ENCODE data around the gene TTLL8. TPM values are rescaled to one million over a fixed set of nuclear protein-coding genes. Genes with fewer than 3 reads are reported as not detected.

The TTLL8 gene
- total RNA-seq, 1 experiment from 2014 or later = not detected

- no peak overlapping the region for H2BK5ac ChIP-seq (ENCODE audit: insufficient read length, low read length)
- Mint-ChIP-seq H3K4me1 (peaks cover 11 to 18% of the 10 kb centered on the region in 2 experiments; a peak in 3 of 4 replicates), H3K27ac (no peak overlapping the region), H3K4me3 (peak overlapping the region; percentile 33 to 60; a peak in 4 of 5 replicates), H3K27me3 (ENCODE audit: low read depth) (peaks cover 32% of the 10 kb centered on the region), H3K9me3 (no peaks in the 10 kb centered on the region; a peak in 2 of 5 replicates), H3K36me3 (ENCODE audit: insufficient read depth in 1 of 3, low read depth in 3 of 3) (no peaks in the 10 kb centered on the region; a peak in 1 of 7 replicates)
- no peak overlapping the region for H3K14ac ChIP-seq (ENCODE audit: insufficient read depth, low read length)
- H3K27ac ChIP-seq (ENCODE audit: insufficient read length, low read depth, low read length) = no peak overlapping the region
- H2AFZ ChIP-seq (ENCODE audit: low read length) = no peak overlapping the region
- H3K4ac ChIP-seq (ENCODE audit: low read depth, low read length) = no peak overlapping the region
- H3K9me3 ChIP-seq (ENCODE audit: control insufficient read depth, low read depth, low read length) = no peaks in the 10 kb centered on the region
- H3K4me1 ChIP-seq (ENCODE audit: insufficient read depth, low read length) = no peaks in the 10 kb centered on the region
- H3K4me2 ChIP-seq (ENCODE audit: insufficient read depth, insufficient read length, low read length) = peak overlapping the region; percentile 42
- H4K5ac ChIP-seq (ENCODE audit: insufficient read length, low read depth, low read length) = no peak overlapping the region
- no peak overlapping the region for H4K8ac ChIP-seq (replicated peaks; ENCODE audit: insufficient read length, low read depth, low read length)
- no peaks in the 10 kb centered on the region for H3K79me1 ChIP-seq (ENCODE audit: insufficient read depth, low read depth, low read length, poor library complexity, severe bottlenecking)
- no peak overlapping the region for H4K91ac ChIP-seq (ENCODE audit: insufficient read length, low read depth, low read length)
- H2BK15ac ChIP-seq (ENCODE audit: low read depth, low read length) = no peak overlapping the region; the same call in 1 of the 2 replicates
- H3K23me2 ChIP-seq (ENCODE audit: insufficient read length, low read depth, low read length, poor library complexity, severe bottlenecking) = peaks cover 4% of the 10 kb centered on the region
- no peak for DNase-seq
- H2BK120ac ChIP-seq (ENCODE audit: low read depth, low read length, poor library complexity, severe bottlenecking) = no peak overlapping the region
- no peak overlapping the region for H2BK12ac ChIP-seq (ENCODE audit: insufficient read length, low read depth, low read length)
- no peak overlapping the region for H2AK5ac ChIP-seq (ENCODE audit: insufficient read length, low read length)
- WGBS (ENCODE audit: extremely low coverage, insufficient read length, low lambda C conversion rate) = no CpG with 5 or more reads among the region's 41 CpGs
- no peak overlapping the region for H3T11ph ChIP-seq (ENCODE audit: low read length)
- H2BK20ac ChIP-seq (ENCODE audit: low read depth, low read length, poor library complexity, severe bottlenecking) = no peak overlapping the region
- no peaks in the 10 kb centered on the region for H4K20me1 ChIP-seq (ENCODE audit: control insufficient read depth, insufficient read depth, insufficient read length)
- no peak overlapping the region for H3K9ac ChIP-seq (ENCODE audit: extremely low read depth, insufficient read length, low read length)
- no peak for TF ChIP-seq CTCF (conservative IDR thresholded peaks at IDR 0.05)
- no peak overlapping the region for H3K23ac ChIP-seq (ENCODE audit: insufficient read length, low read depth, low read length)
- H3K18ac ChIP-seq (ENCODE audit: insufficient read length, low read depth, low read length) = no peak overlapping the region
- no peaks in the 10 kb centered on the region for H3K79me2 ChIP-seq (ENCODE audit: insufficient read depth, low read length)
- H3K27me3 ChIP-seq (ENCODE audit: insufficient read depth, low read length) = peaks cover 9% of the 10 kb centered on the region; the same call in 1 of the 2 replicates
- H3K56ac ChIP-seq (ENCODE audit: insufficient read length, low read depth, low read length) = no peak overlapping the region
Observed at GRCh38 chr22:49999946-50000586, 58.0 kb downstream of the TTLL8 start.
